Ishikawa (cell line): ENCODE measurements around the gene SLC35E3.

Experiments used
- CEBPB ChIP-seq: IDR thresholded peaks from 2 replicates; pipeline ENCODE4 v1.6.1; 2012
- CREB1 ChIP-seq: IDR thresholded peaks from 2 replicates; pipeline ENCODE4 v1.6.1; 2012; ENCODE audit warnings: low read depth
- EGR1 ChIP-seq: IDR thresholded peaks from 2 replicates; pipeline ENCODE4 v1.6.1; 2012
- EP300 ChIP-seq: IDR thresholded peaks from 2 replicates; pipeline ENCODE4 v1.6.1; 2012; ENCODE audit warnings: borderline replicate concordance
- FOXM1 ChIP-seq: IDR thresholded peaks from 2 replicates; pipeline ENCODE4 v1.6.1; 2012; ENCODE audit warnings: low read depth, borderline replicate concordance
- NFIC ChIP-seq: IDR thresholded peaks from 2 replicates; pipeline ENCODE4 v1.6.1; 2012
- RAD21 ChIP-seq: IDR thresholded peaks from 2 replicates; pipeline ENCODE4 v1.6.1; 2012; ENCODE audit warnings: low read depth
- REST ChIP-seq: IDR thresholded peaks from 2 replicates; pipeline ENCODE4 v1.6.1; 2012; ENCODE audit warnings: low read depth, mild to moderate bottlenecking
- TAF1 ChIP-seq: IDR thresholded peaks from 2 replicates; pipeline ENCODE4 v1.6.1; 2012; ENCODE audit warnings: low read depth, mild to moderate bottlenecking
- TCF12 ChIP-seq: IDR thresholded peaks from 2 replicates; pipeline ENCODE4 v1.6.1; 2012; ENCODE audit warnings: low read depth
- TEAD4 ChIP-seq: IDR thresholded peaks from 2 replicates; pipeline ENCODE4 v1.6.1; 2012
- YY1 ChIP-seq: IDR thresholded peaks from 2 replicates; pipeline ENCODE4 v1.6.1; 2012; ENCODE audit warnings: low read depth
- ZBTB7A ChIP-seq: IDR thresholded peaks from 2 replicates; pipeline ENCODE4 v1.6.1; 2012; ENCODE audit warnings: low read depth
- TF ChIP-seq, protein P1 (sequence below): IDR thresholded peaks from 2 replicates; pipeline ENCODE4 v1.6.1; 2012
- TF ChIP-seq, protein P2 (sequence below): IDR thresholded peaks from 2 replicates; pipeline ENCODE4 v1.6.1; 2012

The SLC35E3 gene

DNA sequence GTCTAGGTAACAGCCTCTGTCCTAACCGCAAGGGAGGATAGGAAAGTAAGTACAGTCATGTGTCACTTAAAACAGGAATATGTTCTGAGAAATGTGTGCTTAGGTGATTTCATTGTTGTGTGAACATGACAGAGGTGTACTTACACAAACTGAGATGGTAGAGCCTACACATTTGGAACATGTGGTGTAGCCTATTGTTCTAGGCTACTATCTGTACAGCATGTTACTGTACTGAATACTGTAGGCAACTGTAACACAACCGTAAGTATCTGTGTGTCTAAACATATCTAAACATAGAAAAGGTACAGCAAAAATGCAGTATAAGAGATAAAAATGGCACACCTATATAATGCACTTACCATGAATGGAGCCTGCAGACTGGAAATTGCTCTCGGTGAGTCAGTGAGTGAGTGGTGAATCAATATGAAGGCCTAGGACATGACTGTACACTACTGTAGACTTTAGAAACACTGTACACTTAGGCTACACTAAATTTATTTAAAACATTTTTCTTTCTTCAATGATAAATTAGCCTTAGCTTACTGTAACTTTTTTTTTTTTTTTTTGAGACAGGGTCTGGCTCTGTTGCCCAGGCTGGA is 48.8 kb downstream of the SLC35E3 start:
- TF ChIP-seq EP300 (no peak), RAD21 (no peak), YY1 (no peak), REST (no peak), ZBTB7A (no peak), TAF1 (no peak), CREB1 (no peak), NFIC (no peak), TEAD4 (no peak), CEBPB (no peak), EGR1 (no peak), TCF12 (no peak)
- TF ChIP-seq, protein P1, sequence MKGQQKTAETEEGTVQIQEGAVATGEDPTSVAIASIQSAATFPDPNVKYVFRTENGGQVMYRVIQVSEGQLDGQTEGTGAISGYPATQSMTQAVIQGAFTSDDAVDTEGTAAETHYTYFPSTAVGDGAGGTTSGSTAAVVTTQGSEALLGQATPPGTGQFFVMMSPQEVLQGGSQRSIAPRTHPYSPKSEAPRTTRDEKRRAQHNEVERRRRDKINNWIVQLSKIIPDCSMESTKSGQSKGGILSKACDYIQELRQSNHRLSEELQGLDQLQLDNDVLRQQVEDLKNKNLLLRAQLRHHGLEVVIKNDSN: no peak

- TF ChIP-seq CREB1 (no peak), EP300 (no peak), REST (no peak), EGR1 (no peak), FOXM1 (no peak), ZBTB7A (no peak), TAF1 (no peak), YY1 (no peak), TEAD4 (no peak), RAD21 (no peak), NFIC (no peak), CEBPB (no peak), TCF12 (no peak)
- TF ChIP-seq, protein P2, sequence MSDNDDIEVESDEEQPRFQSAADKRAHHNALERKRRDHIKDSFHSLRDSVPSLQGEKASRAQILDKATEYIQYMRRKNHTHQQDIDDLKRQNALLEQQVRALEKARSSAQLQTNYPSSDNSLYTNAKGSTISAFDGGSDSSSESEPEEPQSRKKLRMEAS: no peak
- TF ChIP-seq, protein P1: no peak
These were observed 50.4 kb downstream of the SLC35E3 start for GRCh38 chr12:68796399-68796798.

- TF ChIP-seq NFIC (no peak), CEBPB (no peak), ZBTB7A (no peak), TAF1 (no peak), EP300 (no peak), YY1 (no peak), EGR1 (no peak), TCF12 (no peak), REST (no peak), TEAD4 (no peak), RAD21 (no peak), FOXM1 (no peak), CREB1 (no peak)
- TF ChIP-seq, protein P1: no peak
- TF ChIP-seq, protein P2: no peak
These were observed 52.9 kb downstream of the SLC35E3 start for GRCh38 chr12:68798882-68799234.

- TF ChIP-seq TAF1 (no peak), CEBPB (no peak), TEAD4 (no peak), TCF12 (peak; percentile 68), NFIC (peak; percentile 77; the same call in 1 of the 2 replicates), ZBTB7A (no peak), EGR1 (no peak), FOXM1 (no peak), EP300 (no peak), YY1 (no peak), RAD21 (no peak), REST (no peak), CREB1 (no peak)
- TF ChIP-seq, protein P1: no peak
- TF ChIP-seq, protein P2: 0 out of 2 replicates have a peak, but pooled peaks have one; percentile 44
These were observed 54.3 kb downstream of the SLC35E3 start for GRCh38 chr12:68800294-68800693.
